ENCODE results near the gene LRRC1.
"Not testable (repeated sequence)": the region's sequence is repeated elsewhere in the genome, so short reads cannot be mapped to it uniquely, and the experiment has no call there.

Gene LRRC1

DNA sequence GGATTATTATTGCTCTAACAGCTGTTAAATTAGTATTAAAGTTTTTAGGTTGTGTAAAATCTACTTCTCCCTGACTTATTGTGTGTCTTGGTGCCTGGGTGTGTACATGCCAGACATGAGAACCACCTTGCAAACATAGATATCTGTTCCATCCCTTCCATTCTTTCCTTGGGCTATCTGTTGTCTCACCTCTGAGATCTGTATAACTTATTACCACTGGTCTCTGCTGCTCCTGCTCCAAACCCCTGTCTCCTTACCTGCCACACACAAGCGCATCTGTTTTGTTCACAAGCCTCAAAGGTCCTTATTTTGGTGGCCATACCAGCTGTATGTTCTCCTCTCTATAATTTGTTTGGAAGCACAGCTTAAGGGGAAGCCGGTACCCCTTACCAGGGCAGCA is 2.5 kb downstream of the LRRC1 start:
- no peak for DNase-seq (ENCODE audit: extremely low read depth, low read depth)

DNA sequence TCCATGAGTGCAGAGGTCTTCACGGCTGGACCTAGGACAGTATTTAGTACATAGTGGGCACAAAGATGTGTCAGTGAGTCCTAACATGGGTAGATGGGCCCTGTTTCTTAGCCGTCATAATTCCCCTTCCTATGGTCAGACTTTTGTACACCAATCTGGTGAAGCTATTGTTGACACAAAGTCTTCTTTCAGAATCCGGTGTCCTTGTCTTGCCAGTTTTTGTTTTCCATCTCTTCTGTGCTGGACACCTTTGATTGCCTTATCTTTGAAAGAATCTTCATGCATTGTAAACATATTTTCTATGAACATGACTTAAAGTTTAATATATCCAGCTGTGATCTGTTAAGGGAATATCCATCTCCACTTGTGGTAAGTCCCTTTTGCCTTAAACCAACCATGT is 4.5 kb downstream of the LRRC1 start:
- TF ChIP-seq, protein P1, sequence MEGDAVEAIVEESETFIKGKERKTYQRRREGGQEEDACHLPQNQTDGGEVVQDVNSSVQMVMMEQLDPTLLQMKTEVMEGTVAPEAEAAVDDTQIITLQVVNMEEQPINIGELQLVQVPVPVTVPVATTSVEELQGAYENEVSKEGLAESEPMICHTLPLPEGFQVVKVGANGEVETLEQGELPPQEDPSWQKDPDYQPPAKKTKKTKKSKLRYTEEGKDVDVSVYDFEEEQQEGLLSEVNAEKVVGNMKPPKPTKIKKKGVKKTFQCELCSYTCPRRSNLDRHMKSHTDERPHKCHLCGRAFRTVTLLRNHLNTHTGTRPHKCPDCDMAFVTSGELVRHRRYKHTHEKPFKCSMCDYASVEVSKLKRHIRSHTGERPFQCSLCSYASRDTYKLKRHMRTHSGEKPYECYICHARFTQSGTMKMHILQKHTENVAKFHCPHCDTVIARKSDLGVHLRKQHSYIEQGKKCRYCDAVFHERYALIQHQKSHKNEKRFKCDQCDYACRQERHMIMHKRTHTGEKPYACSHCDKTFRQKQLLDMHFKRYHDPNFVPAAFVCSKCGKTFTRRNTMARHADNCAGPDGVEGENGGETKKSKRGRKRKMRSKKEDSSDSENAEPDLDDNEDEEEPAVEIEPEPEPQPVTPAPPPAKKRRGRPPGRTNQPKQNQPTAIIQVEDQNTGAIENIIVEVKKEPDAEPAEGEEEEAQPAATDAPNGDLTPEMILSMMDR (IDR thresholded peaks at IDR 0.05; ENCODE audit: low read depth, low read length) = no peak
- DNase-seq (ENCODE audit: extremely low read depth, low read depth) = no peak

More for the DNA sequence above, 2.5 kb downstream of the LRRC1 start:
- TF ChIP-seq, protein P1 (IDR thresholded peaks at IDR 0.05; ENCODE audit: low read depth, low read length) = no peak

DNA sequence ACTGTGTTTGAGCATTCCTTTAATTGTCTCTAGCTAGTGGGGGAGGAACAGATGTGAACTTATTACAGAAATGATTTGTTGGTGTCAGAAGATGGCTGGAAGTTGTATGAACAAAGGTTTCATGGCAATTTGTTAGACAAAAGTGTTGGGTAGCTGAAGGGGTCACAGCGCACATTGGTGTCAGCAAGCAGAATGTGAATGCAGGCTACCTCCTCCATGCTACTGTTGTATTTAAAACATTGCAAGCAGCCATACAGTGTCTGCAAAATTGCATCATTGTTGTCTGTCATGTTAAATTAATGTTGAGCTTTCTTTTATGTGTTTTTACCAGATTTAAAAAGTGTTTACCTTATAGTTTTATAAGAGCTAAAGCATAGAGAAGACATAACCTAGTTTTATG is 6.2 kb downstream of the LRRC1 start:
- DNase-seq (ENCODE audit: extremely low read depth, low read depth) = no peak
- TF ChIP-seq, protein P1 (IDR thresholded peaks at IDR 0.05; ENCODE audit: low read depth, low read length) = no peak

DNA sequence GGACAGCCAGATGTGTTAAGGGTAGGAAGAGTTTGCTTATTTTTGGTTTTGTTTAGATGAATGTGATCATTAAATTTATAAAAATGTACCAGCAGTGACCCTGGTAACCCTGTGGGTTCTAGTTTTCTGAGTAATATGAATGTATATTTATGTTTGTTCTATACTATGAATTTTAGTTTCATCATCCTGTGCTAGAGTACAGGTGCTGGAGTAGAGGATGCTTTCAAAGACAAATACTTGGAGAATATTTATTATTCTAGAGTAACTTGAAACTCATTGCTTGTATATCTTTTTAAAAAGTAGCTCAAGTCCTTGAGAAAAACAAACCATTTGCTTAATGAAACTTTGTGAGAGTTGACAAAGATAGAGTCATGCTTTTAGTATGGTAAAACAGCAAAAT is 7.8 kb downstream of the LRRC1 start:
- TF ChIP-seq, protein P1 (IDR thresholded peaks at IDR 0.05; ENCODE audit: low read depth, low read length) = no peak
- DNase-seq (ENCODE audit: extremely low read depth, low read depth) = no peak

DNA sequence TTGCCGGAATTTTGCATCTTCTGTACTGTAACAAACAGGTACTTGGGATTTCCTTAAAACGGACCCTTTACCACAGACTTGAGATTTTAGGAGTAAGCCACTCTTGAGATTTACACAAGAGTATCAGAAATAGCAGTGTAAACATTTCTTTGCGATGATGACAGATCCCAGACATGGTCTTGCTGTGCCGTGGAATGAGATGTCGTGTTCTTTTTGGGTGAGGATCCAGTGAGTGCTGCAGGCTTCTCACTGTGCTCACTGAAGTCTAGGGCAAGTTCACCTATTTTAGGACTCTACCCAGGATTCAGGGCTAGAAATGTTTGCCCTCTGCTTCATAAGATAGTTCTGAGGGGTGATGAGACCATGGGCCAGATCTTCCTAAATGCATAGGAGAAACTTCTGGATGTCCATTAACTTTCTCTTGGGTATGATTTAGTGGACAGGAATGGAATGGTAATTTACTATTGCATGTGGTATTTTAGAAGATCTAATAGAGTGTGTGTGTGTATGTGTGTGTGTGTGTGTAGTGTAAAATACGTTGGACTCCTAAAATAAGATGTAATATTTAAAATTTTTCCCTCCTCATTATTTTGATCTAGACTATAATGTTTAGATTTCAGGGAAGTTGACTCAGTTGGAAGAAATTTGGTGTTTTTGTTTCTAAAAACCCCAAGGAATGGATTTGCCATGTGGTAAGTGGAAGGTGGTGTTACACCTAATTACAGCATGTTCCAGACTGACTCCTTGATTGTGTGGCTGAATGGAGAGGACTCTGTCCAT is 8.5 kb downstream of the LRRC1 start:
- DNase-seq (ENCODE audit: extremely low read depth, low read depth) = no peak
- TF ChIP-seq, protein P1 (IDR thresholded peaks at IDR 0.05; ENCODE audit: low read depth, low read length) = no peak

DNA sequence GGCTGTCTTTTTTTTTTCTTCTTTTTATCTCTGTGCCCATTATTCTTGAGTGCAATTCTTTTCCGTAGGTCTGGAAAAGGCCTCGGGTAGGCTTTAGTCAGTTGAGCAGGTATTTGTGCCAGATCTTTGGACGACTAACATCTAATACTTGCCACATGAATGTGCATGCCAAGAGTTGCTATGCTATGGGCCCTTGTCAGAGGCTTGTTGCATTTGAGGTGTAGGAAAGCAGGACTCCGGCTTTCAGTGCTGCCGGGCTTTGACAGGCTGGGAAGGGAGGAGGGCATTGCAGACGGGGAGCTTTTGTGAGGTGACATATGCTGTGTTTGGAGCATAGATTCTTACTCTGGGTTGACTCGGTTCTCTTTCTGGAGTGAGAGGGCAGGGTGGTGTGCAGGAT is 10.2 kb downstream of the LRRC1 start:
- TF ChIP-seq, protein P1 (IDR thresholded peaks at IDR 0.05; ENCODE audit: low read depth, low read length) = no peak
- no peak for DNase-seq (ENCODE audit: extremely low read depth, low read depth)

DNA sequence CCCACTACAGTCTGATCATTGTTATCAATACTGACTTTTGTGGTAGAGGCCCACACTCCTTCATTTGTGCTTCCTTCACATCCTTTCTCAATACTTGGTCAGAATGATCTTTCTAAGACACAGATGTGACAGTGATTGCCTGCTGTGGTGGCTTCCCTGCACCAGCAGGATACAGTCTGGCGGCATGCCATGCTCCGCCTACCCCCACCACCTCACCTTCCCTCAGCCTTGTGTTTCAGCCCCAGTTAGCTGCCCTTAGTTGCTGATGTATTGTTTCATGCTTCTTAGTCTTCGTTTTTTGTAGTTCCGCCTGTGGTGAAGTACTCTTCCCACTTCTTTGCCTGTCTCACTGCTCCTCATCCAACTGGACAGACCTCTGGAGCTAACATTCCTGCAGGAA is 10.9 kb downstream of the LRRC1 start:
- DNase-seq (ENCODE audit: extremely low read depth, low read depth) = no peak
- TF ChIP-seq, protein P1 (IDR thresholded peaks at IDR 0.05; ENCODE audit: low read depth, low read length) = no peak

DNA sequence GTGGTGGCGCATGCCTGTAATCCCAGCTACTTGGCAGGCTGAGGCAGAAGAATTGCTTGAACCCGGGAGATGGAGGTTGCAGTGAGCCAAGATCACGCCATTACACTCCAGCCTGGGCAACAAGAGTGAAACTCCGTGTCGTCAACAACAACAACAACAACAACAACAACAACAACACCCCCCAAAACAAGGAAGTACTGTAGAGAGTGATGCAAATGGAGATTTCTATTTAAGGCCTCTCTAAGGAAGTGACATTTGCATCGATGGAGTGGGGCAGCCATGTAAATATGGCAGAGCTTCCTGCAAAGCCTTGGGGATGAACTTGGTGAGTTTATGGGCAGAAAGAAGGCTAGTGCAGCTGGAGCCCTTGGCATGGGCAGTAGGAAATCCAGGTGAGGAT is 12.8 kb downstream of the LRRC1 start:
- not testable (repeated sequence) for DNase-seq (ENCODE audit: extremely low read depth, low read depth)

Measured in AG09319 (cell line).